HepG2 (cell line): Measurements from ENCODE around the gene FILIP1. TPM values are rescaled to one million over a fixed set of nuclear protein-coding genes. Genes with fewer than 3 reads are reported as not detected.

Experiments used
- FOXA3 ChIP-seq: IDR thresholded peaks from 2 replicates; pipeline ENCODE4 v1.6.1; 2016; ENCODE audit warnings: missing genetic modification reagents, missing compliant biosample characterization
- NFIC ChIP-seq: IDR thresholded peaks from 2 replicates; pipeline ENCODE4 v1.6.1; 2012; ENCODE audit warnings: mild to moderate bottlenecking, low read length, inconsistent platforms
- NR3C1 ChIP-seq: sonication (generic); formaldehyde crosslinking; IDR thresholded peaks from 2 replicates; pipeline ENCODE4 v1.4.0; 2020; ENCODE audit warnings: missing genetic modification reagents
- PBX3 ChIP-seq: sonication (generic); formaldehyde crosslinking; IDR thresholded peaks from 2 replicates; pipeline ENCODE4 v1.8.1; 2023; ENCODE audit warnings: missing genetic modification reagents, inconsistent platforms, borderline replicate concordance
- PITX1 ChIP-seq: sonication (generic); formaldehyde crosslinking; IDR thresholded peaks from 2 replicates; pipeline ENCODE4 v1.5.1; 2020; ENCODE audit warnings: mild to moderate bottlenecking, missing genetic modification reagents
- SRF ChIP-seq: IDR thresholded peaks from 2 replicates; pipeline ENCODE4 v1.6.1; 2011; ENCODE audit warnings: mild to moderate bottlenecking, low read depth, low read length, moderate library complexity
- SSRP1 ChIP-seq: IDR thresholded peaks from 2 replicates; pipeline ENCODE4 v1.6.1; 2016; ENCODE audit warnings: control low read depth
- YY1 ChIP-seq: IDR thresholded peaks from 2 replicates; pipeline ENCODE4 v1.6.1; 2011; ENCODE audit warnings: low read length, low read depth, moderate library complexity, mild to moderate bottlenecking; ENCODE audit not compliant: insufficient read depth, insufficient replicate concordance
- ZKSCAN8 ChIP-seq: IDR thresholded peaks from 2 replicates; pipeline ENCODE4 v1.6.1; 2016; ENCODE audit warnings: borderline replicate concordance, missing genetic modification reagents, missing compliant biosample characterization
- ZNF20 ChIP-seq: sonication (generic); formaldehyde crosslinking; IDR thresholded peaks from 2 replicates; pipeline ENCODE4 v1.4.0; 2020; ENCODE audit warnings: mild to moderate bottlenecking, moderate library complexity, missing genetic modification reagents
- ZNF205 ChIP-seq: IDR thresholded peaks from 2 replicates; pipeline ENCODE4 v1.6.1; 2018; ENCODE audit warnings: missing biosample characterization, missing genetic modification reagents
- ZNF235 ChIP-seq: sonication (generic); formaldehyde crosslinking; IDR thresholded peaks from 2 replicates; pipeline ENCODE4 v1.8.1; 2023; ENCODE audit warnings: mild to moderate bottlenecking, missing genetic modification reagents, borderline replicate concordance
- ZNF3 ChIP-seq: IDR thresholded peaks from 2 replicates; pipeline ENCODE4 v1.7.0; 2017; ENCODE audit warnings: inconsistent platforms
- ZNF605 ChIP-seq: sonication (generic); formaldehyde crosslinking; IDR thresholded peaks from 2 replicates; pipeline ENCODE4 v1.8.0; 2022; ENCODE audit warnings: mild to moderate bottlenecking, missing genetic modification reagents
- ZNF687 ChIP-seq: sonication (generic); formaldehyde crosslinking; IDR thresholded peaks from 2 replicates; pipeline ENCODE4 v1.5.1; 2020; ENCODE audit warnings: mild to moderate bottlenecking, missing genetic modification reagents, moderate library complexity
- polyA plus RNA-seq, 8 experiments: library from polyadenylated mRNA; depleted of rRNA in 3 of 8; stranded (reverse) in 7 of 8; unstranded in 1 of 8; fragments of >200 nt; fragmentation: Illumina TruSeq in 4 of 8; extraction: Trizol in 4 of 8; gene quantifications; 2 replicates each; pipeline versions ENCODE4 v1.2.1 to v1.2.3, GENCODE V29; 2011 to 2016; ENCODE audit warnings: low read depth in 4 of 8, missing spikeins in 1 of 8, mixed read lengths in 1 of 8; ENCODE audit not compliant: insufficient read depth in 1 of 8
- total RNA-seq, 5 experiments: library from RNA; depleted of rRNA; stranded (reverse); fragments of >200 nt; fragmentation: Illumina TruSeq; extraction: Trizol; gene quantifications; 2 replicates each; pipeline ENCODE4 v1.2.3, GENCODE V29; 2016; ENCODE audit warnings: low read depth in 1 of 5
- TF ChIP-seq, protein P1 (sequence below): sonication (generic); formaldehyde crosslinking; conservative IDR thresholded peaks from 2 replicates; pipeline ENCODE4 v1.8.0; 2022; ENCODE audit warnings: missing genetic modification reagents
- TF ChIP-seq, protein P2 (sequence below): sonication (generic); formaldehyde crosslinking; IDR thresholded peaks from 2 replicates; pipeline ENCODE4 v1.4.0; 2020; ENCODE audit warnings: missing genetic modification reagents, borderline replicate concordance
- TF ChIP-seq, protein P3 (sequence below): sonication (generic); formaldehyde crosslinking; IDR thresholded peaks from 2 replicates; pipeline ENCODE4 v1.4.0; 2020; ENCODE audit warnings: mild to moderate bottlenecking, missing genetic modification reagents

Gene FILIP1
- total and polyA plus RNA-seq, 2 of the 13 experiments (the other 11 are each of a cell fraction or from before 2014, with no cell fraction given), result not detected

DNA sequence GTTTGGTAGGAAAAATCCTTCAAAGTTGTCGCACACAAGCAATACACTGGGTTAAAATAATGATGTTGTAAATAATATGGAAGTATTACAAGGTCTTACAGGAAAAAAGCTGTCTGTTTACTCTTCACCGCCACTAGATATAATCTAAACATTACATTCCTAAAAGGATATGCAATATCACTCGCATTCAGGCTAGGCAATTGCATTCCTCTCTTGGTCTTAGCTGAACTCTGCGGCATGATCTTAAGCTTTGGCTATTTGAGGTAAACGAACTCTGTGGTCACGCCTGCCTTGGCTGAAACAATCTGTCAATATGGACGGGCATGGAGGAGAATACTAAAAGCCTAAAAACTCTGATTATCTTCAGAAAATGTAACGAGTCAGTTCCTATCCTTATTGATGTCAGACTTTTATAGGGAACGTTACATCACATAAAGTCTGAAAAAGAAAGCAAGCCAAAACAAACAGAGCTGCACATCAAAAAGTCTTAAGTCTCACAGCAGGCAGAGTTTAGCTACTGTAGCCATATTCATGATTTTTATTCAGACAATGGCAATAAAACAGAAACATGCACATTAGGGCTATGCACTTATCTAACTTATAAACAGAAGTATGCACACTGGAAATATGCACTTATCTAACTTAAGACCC is 30.8 kb upstream of the FILIP1 start (continued):
- TF ChIP-seq ZKSCAN8 (CRISPR knock-in tag), result peak; percentile 54; the same call in 1 of the 2 replicates
- no peak for TF ChIP-seq SSRP1
- TF ChIP-seq NR3C1 (CRISPR knock-in tag), result no peak
- no peak for TF ChIP-seq YY1
- TF ChIP-seq FOXA3, result peak; percentile 92
- no peak for TF ChIP-seq SRF
- no peak for TF ChIP-seq NFIC
- TF ChIP-seq ZNF687 (CRISPR knock-in tag), result no peak
- TF ChIP-seq, protein P1, sequence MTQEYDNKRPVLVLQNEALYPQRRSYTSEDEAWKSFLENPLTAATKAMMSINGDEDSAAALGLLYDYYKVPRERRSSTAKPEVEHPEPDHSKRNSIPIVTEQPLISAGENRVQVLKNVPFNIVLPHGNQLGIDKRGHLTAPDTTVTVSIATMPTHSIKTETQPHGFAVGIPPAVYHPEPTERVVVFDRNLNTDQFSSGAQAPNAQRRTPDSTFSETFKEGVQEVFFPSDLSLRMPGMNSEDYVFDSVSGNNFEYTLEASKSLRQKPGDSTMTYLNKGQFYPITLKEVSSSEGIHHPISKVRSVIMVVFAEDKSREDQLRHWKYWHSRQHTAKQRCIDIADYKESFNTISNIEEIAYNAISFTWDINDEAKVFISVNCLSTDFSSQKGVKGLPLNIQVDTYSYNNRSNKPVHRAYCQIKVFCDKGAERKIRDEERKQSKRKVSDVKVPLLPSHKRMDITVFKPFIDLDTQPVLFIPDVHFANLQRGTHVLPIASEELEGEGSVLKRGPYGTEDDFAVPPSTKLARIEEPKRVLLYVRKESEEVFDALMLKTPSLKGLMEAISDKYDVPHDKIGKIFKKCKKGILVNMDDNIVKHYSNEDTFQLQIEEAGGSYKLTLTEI (CRISPR knock-in tag), result no peak
- TF ChIP-seq PBX3, result no peak
- TF ChIP-seq ZNF605 (CRISPR knock-in tag), result no peak
- TF ChIP-seq ZNF235 (CRISPR knock-in tag), result no peak
- no peak for TF ChIP-seq PITX1 (CRISPR knock-in tag)
- no peak for TF ChIP-seq ZNF3 (CRISPR knock-in tag)
- TF ChIP-seq, protein P2, sequence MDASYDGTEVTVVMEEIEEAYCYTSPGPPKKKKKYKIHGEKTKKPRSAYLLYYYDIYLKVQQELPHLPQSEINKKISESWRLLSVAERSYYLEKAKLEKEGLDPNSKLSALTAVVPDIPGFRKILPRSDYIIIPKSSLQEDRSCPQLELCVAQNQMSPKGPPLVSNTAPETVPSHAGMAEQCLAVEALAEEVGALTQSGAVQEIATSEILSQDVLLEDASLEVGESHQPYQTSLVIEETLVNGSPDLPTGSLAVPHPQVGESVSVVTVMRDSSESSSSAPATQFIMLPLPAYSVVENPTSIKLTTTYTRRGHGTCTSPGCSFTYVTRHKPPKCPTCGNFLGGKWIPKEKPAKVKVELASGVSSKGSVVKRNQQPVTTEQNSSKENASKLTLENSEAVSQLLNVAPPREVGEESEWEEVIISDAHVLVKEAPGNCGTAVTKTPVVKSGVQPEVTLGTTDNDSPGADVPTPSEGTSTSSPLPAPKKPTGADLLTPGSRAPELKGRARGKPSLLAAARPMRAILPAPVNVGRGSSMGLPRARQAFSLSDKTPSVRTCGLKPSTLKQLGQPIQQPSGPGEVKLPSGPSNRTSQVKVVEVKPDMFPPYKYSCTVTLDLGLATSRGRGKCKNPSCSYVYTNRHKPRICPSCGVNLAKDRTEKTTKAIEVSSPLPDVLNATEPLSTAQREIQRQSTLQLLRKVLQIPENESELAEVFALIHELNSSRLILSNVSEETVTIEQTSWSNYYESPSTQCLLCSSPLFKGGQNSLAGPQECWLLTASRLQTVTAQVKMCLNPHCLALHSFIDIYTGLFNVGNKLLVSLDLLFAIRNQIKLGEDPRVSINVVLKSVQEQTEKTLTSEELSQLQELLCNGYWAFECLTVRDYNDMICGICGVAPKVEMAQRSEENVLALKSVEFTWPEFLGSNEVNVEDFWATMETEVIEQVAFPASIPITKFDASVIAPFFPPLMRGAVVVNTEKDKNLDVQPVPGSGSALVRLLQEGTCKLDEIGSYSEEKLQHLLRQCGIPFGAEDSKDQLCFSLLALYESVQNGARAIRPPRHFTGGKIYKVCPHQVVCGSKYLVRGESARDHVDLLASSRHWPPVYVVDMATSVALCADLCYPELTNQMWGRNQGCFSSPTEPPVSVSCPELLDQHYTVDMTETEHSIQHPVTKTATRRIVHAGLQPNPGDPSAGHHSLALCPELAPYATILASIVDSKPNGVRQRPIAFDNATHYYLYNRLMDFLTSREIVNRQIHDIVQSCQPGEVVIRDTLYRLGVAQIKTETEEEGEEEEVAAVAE (CRISPR knock-in tag), result no peak
- TF ChIP-seq ZNF20 (CRISPR knock-in tag), result no peak
- TF ChIP-seq, protein P3, sequence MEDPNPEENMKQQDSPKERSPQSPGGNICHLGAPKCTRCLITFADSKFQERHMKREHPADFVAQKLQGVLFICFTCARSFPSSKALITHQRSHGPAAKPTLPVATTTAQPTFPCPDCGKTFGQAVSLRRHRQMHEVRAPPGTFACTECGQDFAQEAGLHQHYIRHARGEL (CRISPR knock-in tag), result no peak
- peak; percentile 51; the same call in 1 of the 2 replicates for TF ChIP-seq ZNF205
